ENCODE measurements around the gene METTL17.
"Not testable (repeated sequence)": the region's sequence is repeated elsewhere in the genome, so short reads cannot be mapped to it uniquely, and the experiment has no call there.

METTL17 gene
- 116 to 129 reads per million in 2 donors for total RNA-seq

- peak; percentile 50 for DNase-seq
These were observed at the start of gene METTL17 for GRCh38 chr14:20989787-20990600. TSS of gene METTL17 (plus strand) at chr14:20989980. CDS start at chr14:20990003, 23 bp downstream.

GRCh38 chr14:20945146-20945545 lies 44.6 kb upstream of the METTL17 start:
- not testable (repeated sequence) for DNase-seq

GRCh38 chr14:20946707-20947106 lies 43.1 kb upstream of the METTL17 start:
- not testable (repeated sequence) for DNase-seq

- DNase-seq: not testable (repeated sequence)
These were observed 34.8 kb upstream of the METTL17 start, which contains the start of gene RNASE2 for GRCh38 chr14:20954736-20955537. TSS of gene RNASE2 (plus strand) at chr14:20955487. CDS start at chr14:20955772, 285 bp downstream.

- DNase-seq: not testable (repeated sequence)
These were observed 34.3 kb upstream of the METTL17 start for GRCh38 chr14:20955538-20955873.

GRCh38 chr14:20956376-20956976 lies 33.3 kb upstream of the METTL17 start:
- DNase-seq: no peak

GRCh38 chr14:20958946-20959345 lies 30.8 kb upstream of the METTL17 start:
- not testable (repeated sequence) for DNase-seq

- no peak for DNase-seq
These were observed 20.4 kb upstream of the METTL17 start for GRCh38 chr14:20969336-20969735.

- DNase-seq: no peak
These were observed 19.2 kb upstream of the METTL17 start for GRCh38 chr14:20970647-20970982.

GRCh38 chr14:20970983-20971704 lies 18.6 kb upstream of the METTL17 start:
- DNase-seq: peak; percentile 47

GRCh38 chr14:20971705-20972021 lies 18.1 kb upstream of the METTL17 start:
- DNase-seq: no peak

GRCh38 chr14:20973501-20973900 lies 16.3 kb upstream of the METTL17 start:
- no peak for DNase-seq

GRCh38 chr14:20976291-20976690 lies 13.5 kb upstream of the METTL17 start:
- no peak for DNase-seq

GRCh38 chr14:20978687-20979086 lies 11.1 kb upstream of the METTL17 start:
- DNase-seq: no peak

- no peak for DNase-seq
These were observed 8.9 kb upstream of the METTL17 start for GRCh38 chr14:20980906-20981305.

- no peak for DNase-seq
These were observed 7.0 kb upstream of the METTL17 start for GRCh38 chr14:20982646-20983369.

GRCh38 chr14:20985650-20986049 lies 4.1 kb upstream of the METTL17 start:
- not testable (repeated sequence) for DNase-seq

- DNase-seq: no peak
These were observed 3.0 kb upstream of the METTL17 start for GRCh38 chr14:20986811-20987210.

GRCh38 chr14:20988717-20989470 lies 886 bp upstream of the METTL17 start:
- DNase-seq: no peak

- no peak for DNase-seq
These were observed 351 bp upstream of the METTL17 start for GRCh38 chr14:20989471-20989786.

- DNase-seq: no peak
These were observed 6.7 kb downstream of the METTL17 start for GRCh38 chr14:20996521-20996920.

- DNase-seq: no peak
These were observed 7.3 kb downstream of the METTL17 start for GRCh38 chr14:20997115-20997514.

Data from activated gamma-delta T cell (primary cell).